Neuron (in vitro differentiated cells): ENCODE data around the gene ARMC6.

Experiments
- H2AFZ ChIP-seq: one replicate; pipeline ENCODE4 v1.6.1; 2013; ENCODE audit warnings: low read depth, mild to moderate bottlenecking, inconsistent platforms, low read length, moderate library complexity
- H3K27me3 ChIP-seq: one replicate; pipeline ENCODE4 v1.6.1; 2013; ENCODE audit warnings: low read length; ENCODE audit not compliant: insufficient read depth
- H3K36me3 ChIP-seq: one replicate; pipeline ENCODE4 v1.6.1; 2013; ENCODE audit warnings: low read length; ENCODE audit not compliant: insufficient read depth
- H3K4me1 ChIP-seq: one replicate; pipeline ENCODE4 v1.6.1; 2013; ENCODE audit warnings: low read length; ENCODE audit not compliant: insufficient read depth
- H3K4me3 ChIP-seq: 2 replicates; pipeline ENCODE4 v1.5.1; 2013; ENCODE audit warnings: mild to moderate bottlenecking, low read length, moderate library complexity
- H3K9me3 ChIP-seq: one replicate; pipeline ENCODE4 v1.6.1; 2013; ENCODE audit warnings: low read length

The ARMC6 gene

DNA sequence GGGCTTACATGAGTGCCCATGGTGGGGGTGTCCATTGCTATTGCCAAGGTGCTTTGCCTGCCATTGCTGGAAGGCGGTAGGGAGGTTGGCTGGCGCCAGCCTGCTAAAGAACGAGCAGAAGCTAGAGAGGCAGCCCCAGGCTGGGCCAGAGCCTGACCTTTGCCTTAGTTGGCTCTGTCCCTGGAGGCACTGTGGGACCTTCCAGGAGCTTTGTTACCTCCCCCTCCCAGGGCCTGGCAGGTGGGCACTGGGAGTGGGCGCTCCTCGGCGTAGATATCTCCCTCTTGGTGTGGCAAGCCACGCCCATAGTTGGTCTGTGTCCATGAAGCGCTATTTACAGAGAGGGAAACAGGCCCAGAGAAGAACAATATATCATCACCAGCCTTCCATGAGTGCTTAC is 28.1 kb downstream of the ARMC6 start:
- H3K36me3 ChIP-seq: peaks cover 15% of the 10 kb centered on the region
- no peak overlapping the region for H2AFZ ChIP-seq
- H3K4me3 ChIP-seq: no peak overlapping the region
- H3K27me3 ChIP-seq: no peaks in the 10 kb centered on the region
- H3K4me1 ChIP-seq: peaks cover 18% of the 10 kb centered on the region
- H3K9me3 ChIP-seq: no peaks in the 10 kb centered on the region

DNA sequence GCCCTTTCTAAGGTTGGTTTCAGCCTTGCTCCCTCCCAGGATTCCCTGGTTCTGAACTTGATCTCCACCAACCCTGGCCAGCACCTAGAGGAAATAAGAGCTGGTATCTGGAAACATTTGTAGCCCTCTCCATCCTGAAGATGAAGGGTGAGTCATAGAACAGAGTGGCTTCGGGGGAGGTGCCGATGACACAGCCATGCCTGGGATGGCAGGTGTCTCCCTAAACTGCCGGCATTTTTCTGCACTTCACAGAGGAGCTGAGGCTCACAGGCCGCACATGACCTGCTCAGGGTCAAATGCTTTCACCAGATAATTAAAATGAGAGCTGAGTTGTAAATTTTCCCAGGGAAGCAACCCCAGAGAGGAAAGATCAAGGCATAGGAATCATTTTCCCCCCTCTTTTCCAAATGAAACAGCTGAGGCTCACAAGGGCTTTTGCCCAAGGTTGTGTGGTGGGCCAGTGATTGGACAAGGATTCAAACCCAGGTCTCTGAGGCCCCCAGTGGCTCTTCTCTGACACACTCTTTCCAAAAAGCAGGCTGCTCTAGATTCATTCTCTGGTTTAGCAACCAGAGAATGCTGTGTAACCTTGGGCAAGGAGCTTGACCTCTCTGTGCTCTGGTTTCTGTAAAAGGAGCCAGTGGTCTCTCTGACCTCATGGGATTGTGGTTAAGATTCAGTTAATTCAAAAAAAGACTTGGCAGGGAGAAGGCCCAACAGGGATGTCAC is 29.2 kb downstream of the ARMC6 start:
- peak overlapping the region; percentile 57 for H3K4me3 ChIP-seq

DNA sequence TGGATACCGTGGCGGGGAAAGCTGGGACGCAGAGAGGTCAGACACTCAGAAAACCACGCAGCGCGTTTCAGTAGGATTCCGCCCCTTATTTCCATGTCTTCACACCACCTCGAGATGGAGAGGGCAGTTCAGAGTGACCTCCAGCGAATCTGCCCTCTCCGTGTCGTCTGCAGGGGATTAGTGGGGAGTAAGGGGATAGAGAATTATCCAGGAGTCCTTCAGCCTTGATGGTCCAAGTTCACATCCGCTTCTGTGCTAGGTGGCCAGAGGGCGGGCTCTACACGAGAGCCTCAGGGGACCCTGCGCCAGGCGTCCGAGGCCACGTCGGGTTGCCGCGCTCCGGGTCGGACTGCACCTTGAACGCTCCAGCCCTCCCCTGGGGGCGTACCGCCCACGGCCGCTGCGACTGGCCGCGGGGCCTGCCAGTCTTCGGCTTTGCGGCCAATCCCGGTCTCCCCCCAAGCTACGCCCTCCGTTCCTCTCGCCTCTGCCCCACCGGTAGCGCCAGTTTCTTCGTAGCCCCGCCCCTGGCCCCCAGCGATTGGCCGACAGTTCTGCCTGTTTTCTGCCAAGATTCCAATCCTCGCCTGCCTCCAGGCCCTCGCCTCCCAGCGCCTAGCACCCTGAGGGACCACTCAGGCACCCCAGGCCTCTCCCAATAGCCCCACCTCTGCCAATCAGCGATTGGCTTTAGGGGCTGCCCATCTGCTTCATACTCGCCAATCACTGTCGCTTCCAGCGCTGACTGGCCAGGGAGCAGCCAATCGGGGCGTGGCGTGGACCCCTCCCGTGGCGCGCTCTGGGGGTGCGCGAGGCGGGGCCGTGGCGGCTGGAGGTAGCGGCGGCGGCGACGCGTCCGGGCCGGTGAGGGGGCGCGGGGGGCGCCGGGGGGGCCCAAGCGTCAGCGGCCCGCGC is 30.0 kb downstream of the ARMC6 start, which contains the start of gene SLC25A42:
TSS of gene SLC25A42 (plus strand) at position 812 of the 915 bp plus-strand sequence. CDS start 32,131 bp downstream, outside the sequence.
- no peaks in the 10 kb centered on the region for H3K27me3 ChIP-seq
- peaks cover 18% of the 10 kb centered on the region for H3K4me1 ChIP-seq
- no peaks in the 10 kb centered on the region for H3K36me3 ChIP-seq
- peak within 1 kb of the TSS; percentile 58 for H2AFZ ChIP-seq
- no peaks in the 10 kb centered on the region for H3K9me3 ChIP-seq
- H3K4me3 ChIP-seq: peak within 1 kb of the TSS; percentile 57

More for the DNA sequence above, 29.2 kb downstream of the ARMC6 start:
- H3K27me3 ChIP-seq: no peaks in the 10 kb centered on the region
- peaks cover 18% of the 10 kb centered on the region for H3K4me1 ChIP-seq
- H3K9me3 ChIP-seq: no peaks in the 10 kb centered on the region
- H3K36me3 ChIP-seq: peaks cover 4% of the 10 kb centered on the region
- H2AFZ ChIP-seq: no peak overlapping the region

- H3K27me3 ChIP-seq: no peaks in the 10 kb centered on the region
- peak overlapping the region; percentile 57 for H3K4me3 ChIP-seq
These were observed 30.8 kb downstream of the ARMC6 start for GRCh38 chr19:19064098-19064722.

GRCh38 chr19:19064811-19065745 is 31.7 kb downstream of the ARMC6 start:
- Histone ChIP-seq H3K36me3 (no peaks in the 10 kb centered on the region), H3K27me3 (no peaks in the 10 kb centered on the region), H3K4me1 (peaks cover 18% of the 10 kb centered on the region), H2AFZ (peak overlapping the region; percentile 43), H3K4me3 (peak overlapping the region; percentile 57), H3K9me3 (no peaks in the 10 kb centered on the region)

More at GRCh38 chr19:19064098-19064722, 30.8 kb downstream of the ARMC6 start:
- H2AFZ ChIP-seq: peak overlapping the region; percentile 58
- no peaks in the 10 kb centered on the region for H3K36me3 ChIP-seq
- H3K9me3 ChIP-seq: no peaks in the 10 kb centered on the region
- peaks cover 18% of the 10 kb centered on the region for H3K4me1 ChIP-seq

DNA sequence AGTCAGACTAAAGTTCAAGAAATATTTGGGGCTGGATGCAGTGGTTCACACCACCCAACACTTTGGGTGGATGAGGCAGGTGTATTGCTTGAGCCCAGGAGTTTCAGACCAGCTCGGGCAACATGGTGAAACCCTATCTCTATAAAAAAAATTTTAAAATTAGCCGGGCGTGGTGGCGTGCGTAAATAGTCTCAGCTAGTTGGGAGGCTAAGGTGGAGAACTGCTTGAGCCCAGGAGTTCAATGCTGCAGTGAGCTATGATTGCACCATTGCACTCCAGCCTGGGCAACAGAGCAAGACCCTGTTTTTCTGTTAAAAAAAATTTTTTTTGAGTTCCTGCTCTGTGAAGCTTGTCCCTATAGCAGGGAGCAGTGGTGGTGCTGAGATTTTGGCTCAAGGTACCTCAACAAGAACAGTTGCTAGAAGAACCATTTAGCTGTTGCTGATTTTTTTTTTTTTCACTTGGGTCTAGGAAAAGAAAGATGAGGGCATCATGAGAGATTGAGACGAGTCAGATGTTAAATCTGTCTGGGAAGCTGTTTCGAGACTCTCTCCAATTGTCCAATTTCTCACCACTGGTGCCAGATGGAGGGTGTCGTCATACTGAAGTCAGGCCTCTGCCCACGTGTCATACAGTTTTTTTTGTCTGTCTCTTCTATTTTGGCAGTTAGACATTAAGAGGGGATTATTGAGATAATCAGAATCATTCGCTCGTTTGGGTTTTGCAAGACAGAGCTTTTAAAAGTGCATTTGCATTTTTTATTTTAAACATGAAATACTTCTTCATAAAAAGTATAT is 34.1 kb downstream of the ARMC6 start:
- Histone ChIP-seq H3K27me3 (no peaks in the 10 kb centered on the region), H3K4me1 (peaks cover 18% of the 10 kb centered on the region), H3K36me3 (no peaks in the 10 kb centered on the region), H3K9me3 (no peaks in the 10 kb centered on the region), H3K4me3 (no peak overlapping the region), H2AFZ (no peak overlapping the region)

DNA sequence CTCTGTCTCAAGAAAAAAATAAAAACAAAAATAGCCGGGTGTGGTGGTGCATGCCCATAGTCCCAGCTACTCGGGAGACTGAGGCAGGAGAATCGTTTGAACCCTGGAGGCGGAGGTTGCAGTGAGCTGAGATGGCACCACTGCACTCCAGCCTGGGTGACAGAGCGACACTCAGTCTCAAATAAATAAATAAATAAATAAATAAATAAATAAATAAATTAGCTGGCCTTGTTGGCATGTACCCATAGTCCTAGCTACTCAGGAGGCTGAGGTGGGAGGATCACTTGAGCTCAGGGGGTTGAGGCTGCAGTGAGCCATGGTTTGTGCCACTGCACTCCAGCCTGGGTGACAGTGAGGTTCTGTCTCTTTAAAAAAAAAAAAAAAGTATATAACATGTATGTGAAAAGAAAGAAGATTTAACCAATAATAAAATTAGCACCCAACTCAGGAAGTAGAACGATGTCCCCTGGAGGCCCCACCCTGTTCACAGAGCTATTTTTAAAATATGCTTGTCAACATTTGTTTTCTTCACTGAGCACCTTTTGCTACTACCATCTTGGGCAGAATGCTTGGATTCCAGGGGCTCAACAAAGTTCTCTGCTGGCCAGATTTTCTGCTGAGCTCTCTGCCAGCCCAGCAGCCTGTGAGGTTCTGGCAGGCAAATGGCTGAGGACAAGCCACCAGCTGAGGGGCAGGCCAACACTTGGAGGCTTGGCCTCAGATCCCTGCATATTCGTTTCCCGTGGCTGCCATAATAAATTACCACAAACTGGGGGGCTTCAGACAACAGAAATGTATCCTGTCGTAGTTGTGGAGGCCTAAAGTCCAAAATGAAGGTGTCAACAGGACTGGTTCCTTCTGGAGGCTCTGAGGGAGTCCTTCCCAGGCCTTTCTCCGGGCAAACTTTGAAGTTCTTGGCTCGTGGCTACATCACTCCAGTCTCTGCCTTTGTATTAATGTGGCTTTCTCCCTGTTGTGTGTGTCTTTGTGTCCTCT is 35.6 kb downstream of the ARMC6 start:
- H3K36me3 ChIP-seq: no peaks in the 10 kb centered on the region

DNA sequence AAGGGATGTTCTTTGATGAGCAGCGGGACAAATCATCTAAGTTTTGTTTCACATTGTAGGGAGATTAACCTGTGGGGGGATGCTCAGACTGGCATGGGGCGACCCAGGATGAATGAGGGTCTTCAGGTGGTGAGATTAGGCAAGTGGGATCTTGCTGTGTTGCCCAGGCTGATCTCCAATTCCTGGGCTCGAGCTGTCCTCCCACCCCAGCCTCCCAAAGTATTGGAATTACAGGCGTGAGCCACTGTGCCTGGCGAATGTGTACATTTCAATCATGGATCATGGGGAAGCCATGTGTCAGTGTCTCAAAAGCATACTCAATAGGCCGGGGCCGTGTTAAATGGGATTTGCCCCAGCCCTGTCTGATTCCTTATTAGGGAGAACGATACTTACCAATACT is 38.5 kb downstream of the ARMC6 start:
- Histone ChIP-seq H3K9me3 (no peaks in the 10 kb centered on the region), H3K36me3 (no peaks in the 10 kb centered on the region), H3K27me3 (no peaks in the 10 kb centered on the region), H3K4me1 (no peaks in the 10 kb centered on the region), H2AFZ (no peak overlapping the region), H3K4me3 (no peak overlapping the region)

More for the DNA sequence above, 35.6 kb downstream of the ARMC6 start:
- Histone ChIP-seq H3K4me3 (no peak overlapping the region), H3K4me1 (peaks cover 15% of the 10 kb centered on the region), H3K9me3 (no peaks in the 10 kb centered on the region), H2AFZ (no peak overlapping the region), H3K27me3 (no peaks in the 10 kb centered on the region)

GRCh38 chr19:19074196-19074882 is 40.9 kb downstream of the ARMC6 start:
- Histone ChIP-seq H3K4me1 (no peaks in the 10 kb centered on the region), H3K4me3 (no peak overlapping the region), H3K36me3 (no peaks in the 10 kb centered on the region), H3K27me3 (no peaks in the 10 kb centered on the region), H3K9me3 (no peaks in the 10 kb centered on the region), H2AFZ (no peak overlapping the region)

GRCh38 chr19:19075126-19075525 is 41.7 kb downstream of the ARMC6 start:
- Histone ChIP-seq H3K4me3 (no peak overlapping the region), H3K4me1 (no peaks in the 10 kb centered on the region), H2AFZ (no peak overlapping the region), H3K27me3 (no peaks in the 10 kb centered on the region), H3K36me3 (no peaks in the 10 kb centered on the region), H3K9me3 (no peaks in the 10 kb centered on the region)
